ENCODE data around the gene CRTC2.

Gene CRTC2

GRCh38 chr1:153939476-153939875, 18.9 kb downstream of the CRTC2 start:
- Histone ChIP-seq H3K27me3 (ENCODE audit: control insufficient read depth, insufficient read depth, low read length) (no peaks in the 10 kb centered on the region), H3K4me3 (ENCODE audit: low read length) (no peak overlapping the region), H3K9me3 (ENCODE audit: control insufficient read depth, insufficient read depth, low read length) (no peaks in the 10 kb centered on the region), H3K27ac (ENCODE audit: low read length) (no peak overlapping the region), H3K4me1 (ENCODE audit: control insufficient read depth, insufficient read depth, low read length) (no peaks in the 10 kb centered on the region), H3K36me3 (ENCODE audit: control insufficient read depth, insufficient read depth, low read length) (peaks cover 49% of the 10 kb centered on the region)
- DNase-seq (ENCODE audit: low read depth, low spot score) = no peak
- no CpG with 5 or more reads among the region's 12 CpGs for WGBS (ENCODE audit: insufficient coverage, insufficient read length)

DNA sequence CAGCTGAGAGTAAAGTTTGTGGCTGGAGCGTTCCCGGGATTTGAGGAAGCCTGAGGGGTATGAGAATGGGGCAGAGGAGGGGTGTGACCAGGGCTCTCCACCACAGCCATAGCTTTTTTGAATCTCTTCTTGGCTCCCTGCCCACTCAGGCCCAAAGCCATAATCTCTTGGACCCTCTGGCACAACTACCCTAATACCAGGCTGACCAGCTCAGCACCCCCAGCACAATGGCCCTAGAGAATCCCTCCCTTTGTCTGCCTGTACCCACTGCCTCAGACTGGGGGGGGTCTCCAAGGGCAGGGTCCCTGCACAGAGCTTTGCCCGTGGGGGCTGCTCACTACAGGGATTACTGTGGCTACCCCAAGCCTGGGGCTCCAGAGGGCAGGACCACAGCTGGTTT, 19.4 kb downstream of the CRTC2 start:
- peaks cover 48% of the 10 kb centered on the region for H3K36me3 ChIP-seq (ENCODE audit: control insufficient read depth, insufficient read depth, low read length)

DNA sequence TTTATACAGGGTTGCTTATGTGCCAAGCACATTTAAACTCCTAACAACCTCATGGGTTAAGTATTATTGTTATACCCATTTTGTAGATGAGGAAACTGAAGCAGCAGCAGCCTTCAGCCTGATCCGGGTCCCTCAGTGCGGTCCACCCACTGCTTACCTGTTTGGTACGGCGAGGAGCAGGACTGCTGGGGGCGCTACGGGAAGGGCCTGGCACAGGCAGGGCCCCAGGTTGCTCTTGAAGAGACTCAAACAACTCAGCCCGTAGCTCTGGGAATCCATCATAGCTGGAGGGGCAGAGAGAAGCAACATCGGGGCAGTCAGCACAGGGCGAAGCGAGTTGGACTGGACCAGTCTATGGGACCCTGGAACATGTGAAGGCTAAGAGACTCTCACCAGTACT, 21.1 kb downstream of the CRTC2 start:
- Histone ChIP-seq H3K36me3 (ENCODE audit: control insufficient read depth, insufficient read depth, low read length) (peaks cover 51% of the 10 kb centered on the region), H3K4me3 (ENCODE audit: low read length) (no peak overlapping the region), H3K27me3 (ENCODE audit: control insufficient read depth, insufficient read depth, low read length) (no peaks in the 10 kb centered on the region), H3K27ac (ENCODE audit: low read length) (no peak overlapping the region), H3K4me1 (ENCODE audit: control insufficient read depth, insufficient read depth, low read length) (no peaks in the 10 kb centered on the region), H3K9me3 (ENCODE audit: control insufficient read depth, insufficient read depth, low read length) (no peaks in the 10 kb centered on the region)
- WGBS (ENCODE audit: insufficient coverage, insufficient read length) = no CpG with 5 or more reads among the region's 10 CpGs
- no peak for DNase-seq (ENCODE audit: low read depth, low spot score)

More for the DNA sequence above, 19.4 kb downstream of the CRTC2 start:
- no peaks in the 10 kb centered on the region for H3K4me1 ChIP-seq (ENCODE audit: control insufficient read depth, insufficient read depth, low read length)
- no peak for DNase-seq (ENCODE audit: low read depth, low spot score)
- no peak overlapping the region for H3K27ac ChIP-seq (ENCODE audit: low read length)
- H3K4me3 ChIP-seq (ENCODE audit: low read length) = no peak overlapping the region
- H3K9me3 ChIP-seq (ENCODE audit: control insufficient read depth, insufficient read depth, low read length) = no peaks in the 10 kb centered on the region
- H3K27me3 ChIP-seq (ENCODE audit: control insufficient read depth, insufficient read depth, low read length) = no peaks in the 10 kb centered on the region
- no CpG with 5 or more reads among the region's 3 CpGs for WGBS (ENCODE audit: insufficient coverage, insufficient read length)

DNA sequence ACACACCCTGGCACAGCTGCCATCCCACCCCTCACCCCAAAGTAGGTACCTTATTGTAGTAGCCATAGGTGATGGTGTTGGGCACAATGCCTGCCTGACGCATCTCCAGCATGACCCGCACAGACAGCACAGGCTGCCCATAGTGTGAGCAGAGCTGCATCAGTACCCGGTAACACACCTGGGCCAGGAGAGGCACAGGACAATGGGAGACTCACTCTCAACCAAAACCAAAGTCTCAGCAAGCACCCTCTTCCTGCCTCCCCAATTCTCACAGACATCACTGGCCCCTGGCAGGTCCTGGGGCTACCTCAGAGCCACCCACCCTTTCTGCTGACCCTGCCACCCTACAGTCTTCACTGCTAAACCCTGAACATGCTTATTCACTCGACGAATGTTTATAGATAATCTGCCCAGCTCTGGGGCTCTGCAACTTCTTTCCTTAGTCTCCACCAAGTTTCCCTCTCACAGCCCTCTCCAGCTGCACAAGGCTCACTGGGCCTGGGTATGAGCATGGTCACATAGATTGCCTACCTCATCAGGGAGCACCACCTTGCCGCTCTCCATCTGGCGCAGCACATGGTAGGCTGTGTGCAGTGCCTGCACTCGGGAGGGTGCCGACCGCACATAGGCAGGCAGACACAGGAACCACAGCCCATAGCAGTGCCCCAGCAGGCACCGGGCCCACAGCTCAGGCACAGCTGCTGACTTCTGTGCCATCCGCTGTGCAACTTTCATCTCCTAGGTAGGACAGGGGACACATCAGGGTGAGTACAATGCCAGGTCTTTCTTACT, 22.2 kb downstream of the CRTC2 start:
- H3K27ac ChIP-seq (ENCODE audit: low read length) = no peak overlapping the region
- no peak overlapping the region for H3K4me3 ChIP-seq (ENCODE audit: low read length)
- H3K27me3 ChIP-seq (ENCODE audit: control insufficient read depth, insufficient read depth, low read length) = no peaks in the 10 kb centered on the region
- no peaks in the 10 kb centered on the region for H3K9me3 ChIP-seq (ENCODE audit: control insufficient read depth, insufficient read depth, low read length)
- DNase-seq (ENCODE audit: low read depth, low spot score) = no peak
- no CpG with 5 or more reads among the region's 12 CpGs for WGBS (ENCODE audit: insufficient coverage, insufficient read length)
- no peaks in the 10 kb centered on the region for H3K4me1 ChIP-seq (ENCODE audit: control insufficient read depth, insufficient read depth, low read length)
- H3K36me3 ChIP-seq (ENCODE audit: control insufficient read depth, insufficient read depth, low read length) = peaks cover 51% of the 10 kb centered on the region

GRCh38 chr1:153934746-153935145, 23.7 kb downstream of the CRTC2 start:
- H3K27ac ChIP-seq (ENCODE audit: low read length) = no peak overlapping the region
- peaks cover 45% of the 10 kb centered on the region for H3K36me3 ChIP-seq (ENCODE audit: control insufficient read depth, insufficient read depth, low read length)
- H3K9me3 ChIP-seq (ENCODE audit: control insufficient read depth, insufficient read depth, low read length) = no peaks in the 10 kb centered on the region
- no peaks in the 10 kb centered on the region for H3K4me1 ChIP-seq (ENCODE audit: control insufficient read depth, insufficient read depth, low read length)
- no peak for DNase-seq (ENCODE audit: low read depth, low spot score)
- WGBS (ENCODE audit: insufficient coverage, insufficient read length) = no CpG with 5 or more reads among the region's 9 CpGs
- no peaks in the 10 kb centered on the region for H3K27me3 ChIP-seq (ENCODE audit: control insufficient read depth, insufficient read depth, low read length)
- no peak overlapping the region for H3K4me3 ChIP-seq (ENCODE audit: low read length)

- no peak for DNase-seq (ENCODE audit: low read depth, low spot score)
- Histone ChIP-seq H3K27me3 (ENCODE audit: control insufficient read depth, insufficient read depth, low read length) (no peaks in the 10 kb centered on the region), H3K9me3 (ENCODE audit: control insufficient read depth, insufficient read depth, low read length) (no peaks in the 10 kb centered on the region), H3K4me3 (ENCODE audit: low read length) (no peak overlapping the region), H3K4me1 (ENCODE audit: control insufficient read depth, insufficient read depth, low read length) (no peaks in the 10 kb centered on the region), H3K36me3 (ENCODE audit: control insufficient read depth, insufficient read depth, low read length) (peaks cover 42% of the 10 kb centered on the region), H3K27ac (ENCODE audit: low read length) (no peak overlapping the region)
- no CpG with 5 or more reads among the region's 11 CpGs for WGBS (ENCODE audit: insufficient coverage, insufficient read length)
Observed at GRCh38 chr1:153933955-153934354, 24.5 kb downstream of the CRTC2 start.

DNA sequence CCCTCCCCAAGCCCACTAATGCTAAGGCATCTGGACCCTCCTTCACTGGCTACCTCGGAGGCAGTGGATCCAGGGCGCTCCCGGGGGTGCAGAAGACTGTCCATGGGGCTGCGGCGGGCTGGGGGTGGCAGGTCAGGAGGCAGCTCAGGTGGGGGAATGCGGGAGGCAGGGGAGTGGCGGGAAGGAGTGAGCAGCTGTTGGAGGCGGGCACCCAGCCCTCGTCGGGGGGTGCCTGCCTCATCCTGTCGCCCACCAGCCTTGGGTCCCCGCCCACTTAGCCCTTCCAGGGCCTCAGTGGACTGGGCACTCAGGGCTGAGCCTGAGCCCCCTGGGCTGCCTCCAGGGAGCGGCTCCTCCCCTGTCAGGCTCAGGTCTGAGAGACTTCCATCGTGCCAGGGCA, 25.0 kb downstream of the CRTC2 start:
- no peak overlapping the region for H3K4me3 ChIP-seq (ENCODE audit: low read length)
- H3K27me3 ChIP-seq (ENCODE audit: control insufficient read depth, insufficient read depth, low read length) = no peaks in the 10 kb centered on the region
- H3K36me3 ChIP-seq (ENCODE audit: control insufficient read depth, insufficient read depth, low read length) = peaks cover 42% of the 10 kb centered on the region
- H3K4me1 ChIP-seq (ENCODE audit: control insufficient read depth, insufficient read depth, low read length) = no peaks in the 10 kb centered on the region
- no CpG with 5 or more reads among the region's 14 CpGs for WGBS (ENCODE audit: insufficient coverage, insufficient read length)
- no peak for DNase-seq (ENCODE audit: low read depth, low spot score)
- no peak overlapping the region for H3K27ac ChIP-seq (ENCODE audit: low read length)
- H3K9me3 ChIP-seq (ENCODE audit: control insufficient read depth, insufficient read depth, low read length) = no peaks in the 10 kb centered on the region

DNA sequence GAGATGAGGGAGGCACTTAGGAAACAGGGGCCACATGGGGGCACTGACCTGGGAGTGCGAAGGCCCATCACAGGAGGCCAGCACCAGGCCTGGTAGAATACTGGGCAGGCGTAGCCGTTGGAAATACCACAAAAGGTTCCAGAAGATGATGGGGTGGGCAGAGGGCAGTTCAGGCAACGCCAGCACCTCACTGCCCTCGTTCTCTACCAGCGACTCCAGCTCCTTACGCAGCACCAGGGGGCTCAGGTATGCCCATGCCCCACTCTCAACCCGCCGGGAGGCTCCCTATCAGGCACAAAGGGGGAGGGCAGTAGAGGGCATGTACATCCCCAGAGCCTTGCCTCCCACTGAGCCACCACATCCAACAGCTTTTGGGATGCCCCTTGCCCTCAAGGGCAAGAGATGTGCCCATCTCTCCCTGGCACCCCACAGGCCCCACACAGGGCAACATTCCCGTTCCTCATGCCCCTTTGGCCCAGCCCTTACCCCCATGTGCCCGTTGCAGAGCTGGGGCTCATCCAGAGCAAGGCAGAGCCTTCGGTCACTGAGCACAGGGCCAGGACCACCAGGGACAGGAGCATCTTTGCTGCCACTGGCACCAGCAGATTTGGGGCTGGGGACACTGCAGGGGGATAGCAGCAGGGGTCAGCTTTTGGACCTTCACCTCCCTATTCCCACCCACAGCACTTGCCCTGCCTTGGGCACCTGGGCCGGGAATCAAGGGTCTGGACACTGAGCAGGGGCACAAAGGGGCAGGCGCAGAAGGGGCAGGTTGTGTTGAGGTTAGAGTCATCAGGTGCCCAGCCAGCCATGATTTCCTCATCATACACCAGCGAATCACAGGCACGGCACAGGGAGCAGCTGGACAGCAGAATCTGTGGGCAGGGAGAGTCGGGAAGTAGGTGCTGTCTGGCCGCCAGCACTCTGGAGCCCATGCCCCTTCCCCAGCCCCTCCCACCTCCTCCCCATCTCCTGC, 26.0 kb downstream of the CRTC2 start:
- Histone ChIP-seq H3K27ac (ENCODE audit: low read length) (no peak overlapping the region), H3K4me1 (ENCODE audit: control insufficient read depth, insufficient read depth, low read length) (no peaks in the 10 kb centered on the region), H3K9me3 (ENCODE audit: control insufficient read depth, insufficient read depth, low read length) (no peaks in the 10 kb centered on the region), H3K36me3 (ENCODE audit: control insufficient read depth, insufficient read depth, low read length) (peaks cover 40% of the 10 kb centered on the region), H3K4me3 (ENCODE audit: low read length) (no peak overlapping the region), H3K27me3 (ENCODE audit: control insufficient read depth, insufficient read depth, low read length) (no peaks in the 10 kb centered on the region)
- no peak for DNase-seq (ENCODE audit: low read depth, low spot score)
- no CpG with 5 or more reads among the region's 18 CpGs for WGBS (ENCODE audit: insufficient coverage, insufficient read length)

DNA sequence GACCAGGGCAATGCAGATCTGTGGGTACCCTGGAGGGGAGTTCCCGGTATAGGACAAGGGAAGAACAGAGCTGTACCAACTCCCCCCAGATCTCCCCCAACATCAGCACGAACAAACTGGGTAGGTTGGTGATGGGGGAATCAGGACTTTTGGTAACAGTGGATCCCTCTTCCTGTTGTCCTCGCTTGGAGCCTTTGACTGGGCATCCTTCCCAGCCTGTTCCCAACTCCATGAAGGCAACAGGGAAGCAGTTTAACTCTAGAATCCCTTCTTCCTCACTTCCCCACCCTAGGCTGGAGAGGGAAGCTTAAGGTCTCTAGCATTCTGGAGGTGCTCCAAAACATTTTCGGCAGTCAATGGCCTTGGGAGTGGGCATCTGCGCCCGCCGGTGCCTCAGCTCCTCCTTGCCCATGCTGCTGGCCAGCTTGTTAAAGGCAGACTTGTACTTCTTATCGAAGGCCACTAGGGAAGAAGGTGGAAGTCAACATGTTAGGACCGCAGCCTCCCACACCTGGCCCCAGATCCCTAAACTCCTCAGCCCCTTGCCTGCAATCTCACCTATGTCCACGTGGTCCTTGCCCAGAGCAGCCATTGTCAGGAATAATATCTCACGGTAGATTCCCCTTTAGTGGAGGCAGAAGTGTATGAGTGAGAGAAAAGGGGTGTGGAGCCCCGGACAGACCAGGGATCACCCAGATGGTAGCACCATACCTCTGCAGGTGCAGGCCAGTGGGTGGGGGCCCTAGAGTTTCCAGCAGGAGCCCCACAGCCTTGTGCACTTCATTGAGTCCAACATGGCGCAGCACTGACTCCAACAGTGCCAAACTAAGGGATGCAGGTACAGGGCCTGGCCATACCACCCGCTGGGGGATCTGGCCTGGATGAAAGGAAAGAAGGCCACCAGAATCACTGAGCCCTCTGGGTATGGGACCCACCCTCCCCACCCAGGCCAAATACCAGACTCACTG, 28.1 kb downstream of the CRTC2 start:
- DNase-seq (ENCODE audit: low read depth, low spot score) = no peak
- peaks cover 21% of the 10 kb centered on the region for H3K36me3 ChIP-seq (ENCODE audit: control insufficient read depth, insufficient read depth, low read length)

GRCh38 chr1:153929426-153929825, 29.0 kb downstream of the CRTC2 start:
- Histone ChIP-seq H3K27ac (ENCODE audit: low read length) (no peak overlapping the region), H3K4me1 (ENCODE audit: control insufficient read depth, insufficient read depth, low read length) (no peaks in the 10 kb centered on the region), H3K27me3 (ENCODE audit: control insufficient read depth, insufficient read depth, low read length) (no peaks in the 10 kb centered on the region), H3K36me3 (ENCODE audit: control insufficient read depth, insufficient read depth, low read length) (peaks cover 17% of the 10 kb centered on the region), H3K9me3 (ENCODE audit: control insufficient read depth, insufficient read depth, low read length) (no peaks in the 10 kb centered on the region), H3K4me3 (ENCODE audit: low read length) (no peak overlapping the region)
- WGBS (ENCODE audit: insufficient coverage, insufficient read length) = no CpG with 5 or more reads among the region's 5 CpGs
- no peak for DNase-seq (ENCODE audit: low read depth, low spot score)

More for the DNA sequence above, 28.1 kb downstream of the CRTC2 start:
- Histone ChIP-seq H3K4me3 (ENCODE audit: low read length) (no peak overlapping the region), H3K27ac (ENCODE audit: low read length) (no peak overlapping the region), H3K9me3 (ENCODE audit: control insufficient read depth, insufficient read depth, low read length) (no peaks in the 10 kb centered on the region), H3K27me3 (ENCODE audit: control insufficient read depth, insufficient read depth, low read length) (no peaks in the 10 kb centered on the region), H3K4me1 (ENCODE audit: control insufficient read depth, insufficient read depth, low read length) (no peaks in the 10 kb centered on the region)
- WGBS (ENCODE audit: insufficient coverage, insufficient read length) = no CpG with 5 or more reads among the region's 14 CpGs
